WTC11 (cell line): Measurements from ENCODE around the gene TOE1. TPM values are rescaled to one million over a fixed set of nuclear protein-coding genes. Genes with fewer than 3 reads are reported as not detected.

Source experiments
- ATAC-seq: fragments of 200-7000 bp; cut with Tn5 transposase; 2 replicates; pipeline ENCODE4 v1.10.0; 2021; ENCODE audit warnings: mild to moderate bottlenecking, moderate library complexity
- CTCF ChIA-PET: fragments of 300-600 bp; sonication (Branson Sonifier 250); formaldehyde crosslinking; loops from one replicate; lab custom pipeline; 2021; ENCODE audit warnings: antibody characterized with exemption; lab: Charles Lee
- POLR2A ChIA-PET: fragments of 350-600 bp; sonication (Branson Sonifier 250); formaldehyde crosslinking; loops from one replicate; lab custom pipeline; 2021; ENCODE audit warnings: antibody characterized with exemption; lab: Charles Lee
- DNase-seq: peaks from one replicate; pipeline ENCODE4 v3.0.0; 2021; ENCODE audit warnings: low spot score
- H3K27ac Mint-ChIP-seq: 2 replicates; pipeline ENCODE4 v1.8.0; 2021; ENCODE audit warnings: mixed read lengths
- H3K27me3 Mint-ChIP-seq: 2 replicates; pipeline ENCODE4 v1.8.0; 2021; ENCODE audit warnings: low read depth, mild to moderate bottlenecking, moderate library complexity, mixed read lengths
- H3K36me3 Mint-ChIP-seq: 2 replicates; pipeline ENCODE4 v1.8.0; 2021; ENCODE audit warnings: mixed read lengths
- H3K4me1 Mint-ChIP-seq: 2 replicates; pipeline ENCODE4 v1.8.0; 2022; ENCODE audit warnings: mixed read lengths
- H3K4me3 Mint-ChIP-seq: 2 replicates; pipeline ENCODE4 v1.8.0; 2021; ENCODE audit warnings: mild to moderate bottlenecking, moderate library complexity, mixed read lengths
- H3K9me3 Mint-ChIP-seq: 2 replicates; pipeline ENCODE4 v1.8.0; 2021; ENCODE audit warnings: mixed read lengths
- ATF1 ChIP-seq: sonication (generic); formaldehyde crosslinking; IDR thresholded peaks from 2 replicates; pipeline ENCODE4 v1.8.1; 2023; ENCODE audit warnings: mild to moderate bottlenecking, moderate library complexity, missing genetic modification reagents
- ATF3 ChIP-seq: sonication (generic); formaldehyde crosslinking; conservative IDR thresholded peaks from 2 replicates; pipeline ENCODE4 v1.8.1; 2022; ENCODE audit warnings: mild to moderate bottlenecking, missing genetic modification reagents
- CBFB ChIP-seq: sonication (generic); formaldehyde crosslinking; IDR thresholded peaks from 2 replicates; pipeline ENCODE4 v1.8.1; 2022; ENCODE audit warnings: mild to moderate bottlenecking, low read depth, missing genetic modification reagents
- CTCF ChIP-seq: fragments of 200-600 bp; IDR thresholded peaks from 2 replicates; pipeline ENCODE4 v1.8.0; 2022; ENCODE audit warnings: antibody characterized with exemption
- E2F5 ChIP-seq: sonication (generic); formaldehyde crosslinking; IDR thresholded peaks from 2 replicates; pipeline ENCODE4 v1.8.1; 2022; ENCODE audit warnings: mild to moderate bottlenecking, moderate library complexity, missing genetic modification reagents
- ELF4 ChIP-seq: sonication (generic); formaldehyde crosslinking; IDR thresholded peaks from 2 replicates; pipeline ENCODE4 v1.8.1; 2022; ENCODE audit warnings: low read depth, mild to moderate bottlenecking, moderate library complexity, missing genetic modification reagents
- ESRRA ChIP-seq: sonication (generic); formaldehyde crosslinking; IDR thresholded peaks from 2 replicates; pipeline ENCODE4 v1.8.1; 2022; ENCODE audit warnings: mild to moderate bottlenecking, missing genetic modification reagents, borderline replicate concordance
- FOXK1 ChIP-seq: sonication (generic); formaldehyde crosslinking; IDR thresholded peaks from 2 replicates; pipeline ENCODE4 v1.8.0; 2022; ENCODE audit warnings: mild to moderate bottlenecking, moderate library complexity, missing genetic modification reagents
- MAX ChIP-seq: sonication (generic); formaldehyde crosslinking; IDR thresholded peaks from 2 replicates; pipeline ENCODE4 v1.8.0; 2022; ENCODE audit warnings: mild to moderate bottlenecking, missing genetic modification reagents
- MXD4 ChIP-seq: fragments of 250-450 bp; sonication (Bioruptor Pico); IDR thresholded peaks from 2 replicates; pipeline ENCODE4 v1.8.0; 2021; ENCODE audit warnings: mild to moderate bottlenecking, moderate library complexity, borderline replicate concordance
- MYBL2 ChIP-seq: sonication (generic); formaldehyde crosslinking; IDR thresholded peaks from 2 replicates; pipeline ENCODE4 v1.8.1; 2023; ENCODE audit warnings: mild to moderate bottlenecking, moderate library complexity, missing genetic modification reagents
- RORB ChIP-seq: fragments of 250-450 bp; sonication (Bioruptor Pico); IDR thresholded peaks from 2 replicates; pipeline ENCODE4 v1.9.0; 2021; ENCODE audit warnings: mild to moderate bottlenecking
- SMAD3 ChIP-seq: sonication (generic); formaldehyde crosslinking; IDR thresholded peaks from 2 replicates; pipeline ENCODE4 v1.8.0; 2022; ENCODE audit warnings: missing genetic modification reagents, mild to moderate bottlenecking, borderline replicate concordance
- SOX15 ChIP-seq: fragments of 250-450 bp; sonication (Bioruptor Pico); IDR thresholded peaks from 2 replicates; pipeline ENCODE4 v1.9.0; 2021; ENCODE audit warnings: mild to moderate bottlenecking
- SP1 ChIP-seq: sonication (generic); formaldehyde crosslinking; conservative IDR thresholded peaks from 2 replicates; pipeline ENCODE4 v1.8.1; 2022; ENCODE audit warnings: missing genetic modification reagents
- TEAD4 ChIP-seq: sonication (generic); formaldehyde crosslinking; IDR thresholded peaks from 2 replicates; pipeline ENCODE4 v1.8.0; 2022; ENCODE audit warnings: mild to moderate bottlenecking, missing genetic modification reagents
- TP53 ChIP-seq: sonication (generic); formaldehyde crosslinking; IDR thresholded peaks from 2 replicates; pipeline ENCODE4 v1.8.1; 2023; ENCODE audit warnings: mild to moderate bottlenecking, missing genetic modification reagents
- ZMAT4 ChIP-seq: fragments of 250-450 bp; sonication (Bioruptor Pico); IDR thresholded peaks from 2 replicates; pipeline ENCODE4 v1.9.0; 2021; ENCODE audit warnings: mild to moderate bottlenecking
- ZNF263 ChIP-seq: sonication (generic); formaldehyde crosslinking; IDR thresholded peaks from 2 replicates; pipeline ENCODE4 v1.8.1; 2022; ENCODE audit warnings: low read depth, mild to moderate bottlenecking, moderate library complexity, missing genetic modification reagents
- ZNF281 ChIP-seq: sonication (generic); formaldehyde crosslinking; IDR thresholded peaks from 2 replicates; pipeline ENCODE4 v1.8.0; 2023; ENCODE audit warnings: mild to moderate bottlenecking, missing genetic modification reagents
- ZNF396 ChIP-seq: fragments of 250-450 bp; sonication (Bioruptor Pico); IDR thresholded peaks from 2 replicates; pipeline ENCODE4 v1.8.0; 2021; ENCODE audit warnings: mild to moderate bottlenecking, moderate library complexity, borderline replicate concordance
- total RNA-seq: library from RNA; stranded (reverse); gene quantifications from 3 replicates; pipeline ENCODE4 v1.2.3, GENCODE V29; 2021
- TF ChIP-seq, protein P1 (sequence below): sonication (generic); formaldehyde crosslinking; IDR thresholded peaks from 2 replicates; pipeline ENCODE4 v1.8.1; 2023; ENCODE audit warnings: mild to moderate bottlenecking, missing genetic modification reagents, moderate library complexity
- TF ChIP-seq, protein P2 (sequence below): sonication (generic); formaldehyde crosslinking; IDR thresholded peaks from 2 replicates; pipeline ENCODE4 v1.8.1; 2022; ENCODE audit warnings: missing genetic modification reagents, borderline replicate concordance
- TF ChIP-seq, protein P3 (sequence below): fragments of 250-450 bp; sonication (Bioruptor Pico); IDR thresholded peaks from 2 replicates; pipeline ENCODE4 v1.9.0; 2021; ENCODE audit warnings: moderate library complexity, mild to moderate bottlenecking, inconsistent platforms, borderline replicate concordance

The TOE1 gene
- total RNA-seq, 1 experiment from 2014 or later, result 7.4 TPM

DNA sequence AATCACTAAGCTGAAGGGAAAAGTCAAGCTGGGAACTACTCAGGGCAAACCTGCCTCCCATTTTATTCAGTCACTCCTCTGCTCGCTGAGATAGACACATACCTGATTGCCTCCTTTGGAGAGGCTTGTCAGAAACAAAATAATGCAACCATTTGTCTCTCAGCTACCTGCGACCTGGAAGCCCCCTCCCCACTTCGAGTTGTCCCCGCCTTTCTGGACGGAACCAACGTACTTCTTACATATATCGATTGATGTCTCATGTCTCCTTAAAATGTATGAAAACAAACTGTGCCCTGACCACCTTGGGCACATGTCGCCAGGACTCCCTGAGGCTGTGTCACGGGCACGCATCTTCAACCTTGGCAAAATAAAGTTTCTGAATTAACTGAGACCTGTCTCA is 34.7 kb upstream of the TOE1 start:
- H3K9me3 Mint-ChIP-seq, result no peaks in the 10 kb centered on the region
- DNase-seq (no peak), ATAC-seq (no peak)
- no peaks in the 10 kb centered on the region for H3K36me3 Mint-ChIP-seq
- CTCF ChIA-PET, result interaction anchor here (0.8 to 11.1 kb wide), 7 partner anchors 15 to 290 kb away, joined by 3 to 317 read pairs (median 3); partner anchors contain the start of genes HECTD3, MUTYH, TOE1 and UROD
- peak overlapping the region; percentile 86 for H3K4me3 Mint-ChIP-seq
- POLR2A ChIA-PET, result interaction anchor here (1.0 to 5.3 kb wide), 3 partner anchors 23 to 293 kb away, joined by 3 to 52 read pairs (median 12); partner anchors contain the start of genes HPDL, MUTYH, TOE1 and UROD
- peaks cover 53% of the 10 kb centered on the region for H3K4me1 Mint-ChIP-seq
- H3K27ac Mint-ChIP-seq, result peak overlapping the region; percentile 95; the same call in 1 of the 2 replicates
- H3K27me3 Mint-ChIP-seq, result no peaks in the 10 kb centered on the region
- TF ChIP-seq MYBL2 (no peak), ZNF396 (CRISPR knock-in tag) (no peak), RORB (CRISPR knock-in tag) (no peak), MXD4 (no peak), CBFB (CRISPR knock-in tag) (no peak), ZMAT4 (CRISPR knock-in tag) (no peak), ZNF263 (CRISPR knock-in tag) (no peak), TP53 (no peak), ESRRA (CRISPR knock-in tag) (no peak), SOX15 (CRISPR knock-in tag) (no peak), ELF4 (no peak)
- TF ChIP-seq, protein P1, sequence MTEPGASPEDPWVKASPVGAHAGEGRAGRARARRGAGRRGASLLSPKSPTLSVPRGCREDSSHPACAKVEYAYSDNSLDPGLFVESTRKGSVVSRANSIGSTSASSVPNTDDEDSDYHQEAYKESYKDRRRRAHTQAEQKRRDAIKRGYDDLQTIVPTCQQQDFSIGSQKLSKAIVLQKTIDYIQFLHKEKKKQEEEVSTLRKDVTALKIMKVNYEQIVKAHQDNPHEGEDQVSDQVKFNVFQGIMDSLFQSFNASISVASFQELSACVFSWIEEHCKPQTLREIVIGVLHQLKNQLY (CRISPR knock-in tag), result no peak

- no peaks in the 10 kb centered on the region for H3K27me3 Mint-ChIP-seq
- peak overlapping the region; percentile 51 for H3K4me3 Mint-ChIP-seq
- H3K27ac Mint-ChIP-seq, result peak overlapping the region; percentile 95
- peaks cover 6% of the 10 kb centered on the region; the same call in 1 of the 2 replicates for H3K9me3 Mint-ChIP-seq
- POLR2A ChIA-PET, result interaction anchor here (2.3 to 5.3 kb wide), 2 partner anchors 21 to 34 kb away, joined by 12 to 52 read pairs; partner anchors contain the start of genes HPDL, MUTYH and TOE1
- TF ChIP-seq MXD4 (no peak), SP1 (CRISPR knock-in tag) (no peak), CTCF (no peak), MAX (CRISPR knock-in tag) (no peak), FOXK1 (no peak), ATF3 (no peak), ATF1 (CRISPR knock-in tag) (no peak), ZNF281 (no peak), TEAD4 (no peak), E2F5 (CRISPR knock-in tag) (no peak), SMAD3 (no peak)
- TF ChIP-seq, protein P2, sequence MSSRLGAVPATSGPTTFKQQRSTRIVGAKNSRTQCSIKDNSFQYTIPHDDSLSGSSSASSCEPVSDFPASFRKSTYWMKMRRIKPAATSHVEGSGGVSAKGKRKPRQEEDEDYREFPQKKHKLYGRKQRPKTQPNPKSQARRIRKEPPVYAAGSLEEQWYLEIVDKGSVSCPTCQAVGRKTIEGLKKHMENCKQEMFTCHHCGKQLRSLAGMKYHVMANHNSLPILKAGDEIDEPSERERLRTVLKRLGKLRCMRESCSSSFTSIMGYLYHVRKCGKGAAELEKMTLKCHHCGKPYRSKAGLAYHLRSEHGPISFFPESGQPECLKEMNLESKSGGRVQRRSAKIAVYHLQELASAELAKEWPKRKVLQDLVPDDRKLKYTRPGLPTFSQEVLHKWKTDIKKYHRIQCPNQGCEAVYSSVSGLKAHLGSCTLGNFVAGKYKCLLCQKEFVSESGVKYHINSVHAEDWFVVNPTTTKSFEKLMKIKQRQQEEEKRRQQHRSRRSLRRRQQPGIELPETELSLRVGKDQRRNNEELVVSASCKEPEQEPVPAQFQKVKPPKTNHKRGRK (CRISPR knock-in tag), result no peak
- TF ChIP-seq, protein P3, sequence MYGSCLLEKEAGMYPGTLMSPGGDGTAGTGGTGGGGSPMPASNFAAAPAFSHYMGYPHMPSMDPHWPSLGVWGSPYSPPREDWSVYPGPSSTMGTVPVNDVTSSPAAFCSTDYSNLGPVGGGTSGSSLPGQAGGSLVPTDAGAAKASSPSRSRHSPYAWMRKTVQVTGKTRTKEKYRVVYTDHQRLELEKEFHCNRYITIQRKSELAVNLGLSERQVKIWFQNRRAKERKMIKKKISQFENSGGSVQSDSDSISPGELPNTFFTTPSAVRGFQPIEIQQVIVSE (CRISPR knock-in tag), result no peak
- DNase-seq (no peak), ATAC-seq (no peak)
- peaks cover 6% of the 10 kb centered on the region; the same call in 1 of the 2 replicates for H3K36me3 Mint-ChIP-seq
- CTCF ChIA-PET, result interaction anchor here (0.8 to 11.1 kb wide), 7 partner anchors 14 to 291 kb away, joined by 3 to 317 read pairs (median 5); partner anchors contain the start of genes HECTD3, MUTYH, TOE1 and UROD
- H3K4me1 Mint-ChIP-seq, result peaks cover 45% of the 10 kb centered on the region
Observed at GRCh38 chr1:45306319-45306718, 33.7 kb upstream of the TOE1 start.
